ENCODE data around the gene JAZF1.

GRCh38 chr7:27992097-27992496, 188.5 kb downstream of the JAZF1 start:
- TF ChIP-seq CTCF (IDR thresholded peaks at IDR 0.05; ENCODE audit: insufficient read depth, low read length, poor library complexity, severe bottlenecking), result no peak
- TF ChIP-seq EZH2phosphoT487 (conservative IDR thresholded peaks at IDR 0.05; ENCODE audit: low read length), result no peak

Measured in SU-DHL-6 (cell line).